Stomach (tissue), 9 donors: ENCODE measurements around the gene LMNTD2. TPM values are rescaled to one million over a fixed set of nuclear protein-coding genes. Genes with fewer than 3 reads are reported as not detected.
A peak's percentile ranks its signal among the peaks of the same experiment; 100 is the strongest.

Experiments used
- DNase-seq, 2 donors: peaks; one replicate each; pipeline versions ENCODE4 v3.0.0 to v3.0.0-alpha.2; 2013 to 2019
- H3K27ac ChIP-seq, 5 donors: fragments of 200-600 bp in 4 of 5; sonication (generic) in 4 of 5; one replicate each; pipeline ENCODE4 v1.5.1; 2013 to 2019; ENCODE audit warnings: mild to moderate bottlenecking in 1 of 5, moderate library complexity in 1 of 5
- H3K27me3 ChIP-seq, 3 donors: fragments of 200-600 bp; sonication (generic); one replicate each; pipeline ENCODE4 v1.5.1; 2017 to 2019; ENCODE audit warnings: mixed run types in 1 of 3
- H3K36me3 ChIP-seq, 4 donors: fragments of 200-600 bp; sonication (generic); 1 replicate in 3 of 4; 2 replicates in 1 of 4; pipeline ENCODE4 v1.5.1; 2016 to 2019
- H3K4me1 ChIP-seq, 4 donors: fragments of 200-600 bp; sonication (generic); one replicate each; pipeline ENCODE4 v1.5.1; 2016 to 2019
- H3K4me3 ChIP-seq, 4 donors: fragments of 200-600 bp; sonication (generic) in 3 of 4; one replicate each; pipeline ENCODE4 v1.5.1; 2016 to 2019; ENCODE audit warnings: mild to moderate bottlenecking in 1 of 4
- H3K9me3 ChIP-seq, 4 donors: fragments of 200-600 bp; sonication (generic); one replicate each; pipeline ENCODE4 v1.5.1; 2016 to 2019
- CTCF ChIP-seq, 7 experiments: fragments of 450-650 bp in 4 of 7; fragments of 200-600 bp in 3 of 7; sonication (generic) in 3 of 7; IDR thresholded peaks; one replicate each; pipeline ENCODE4 v1.5.1; 2016 to 2019; ENCODE audit warnings: antibody characterized with exemption in 7 of 7, control low read depth in 2 of 7, mild to moderate bottlenecking in 1 of 7
- EP300 ChIP-seq: sonication (generic); formaldehyde crosslinking; IDR thresholded peaks from one replicate; pipeline ENCODE4 v1.6.1; 2017; ENCODE audit warnings: antibody characterized with exemption
- POLR2A ChIP-seq, 4 donors: fragments of 450-650 bp; IDR thresholded peaks; one replicate each; pipeline ENCODE4 v1.6.1; 2016; ENCODE audit warnings: antibody characterized with exemption in 4 of 4, control low read depth in 2 of 4, mild to moderate bottlenecking in 1 of 4, moderate library complexity in 1 of 4
- POLR2AphosphoS5 ChIP-seq, 3 donors: sonication (generic); formaldehyde crosslinking; IDR thresholded peaks; one replicate each; pipeline ENCODE4 v1.6.1; 2016; ENCODE audit warnings: antibody characterized with exemption in 3 of 3
- WGBS, 5 donors: extraction: QIAGEN DNeasy Blood & Tissue Kit in 3 of 5; methylation state at CpG; one replicate each; pipeline versions ENCODE4 v1.1.5 to v1.1.7; 2013 to 2018; 5-methylcytosine and 5-hydroxymethylcytosine counted together
- intact Hi-C: fragments of 100-400 bp; cut with DNase I; formaldehyde crosslinking; loops from one replicate; pipeline ENCODE4 v1.15.1; 2023; ENCODE audit warnings: low total_unique reads
- polyA plus RNA-seq, 3 donors: library from polyadenylated mRNA; stranded (reverse); fragments of 200-250 nt; gene quantifications; one replicate each; pipeline ENCODE4 v1.2.3, GENCODE V29; 2013
- total RNA-seq, 5 donors: library from RNA; depleted of rRNA; stranded (reverse); fragments of >200 nt; gene quantifications; one replicate each; pipeline versions ENCODE4 v1.1.0 to v1.2.3, GENCODE V29; 2014 to 2016
- donor health status: healthy with polysubstance abuse.
- donor health status: Bipolar disorder and iron deficiency.
- donor health status: healthy.

The LMNTD2 gene
- total and polyA plus RNA-seq, 8 donors, result 0.55 to 92.7 (median 8.2) TPM

- 82 to 94% (median 93%) methylated on average over 6 to 11 of the region's 11 CpGs for WGBS, 5 donors
- Histone ChIP-seq H3K36me3 (peaks cover 0 to 1% (median 0%) of the 10 kb centered on the region in 4 donors), H3K4me1 (no peaks in the 10 kb centered on the region), H3K9me3 (no peaks in the 10 kb centered on the region), H3K27me3 (no peaks in the 10 kb centered on the region), H3K27ac (no peak overlapping the region), H3K4me3 (no peak overlapping the region)
- TF ChIP-seq POLR2AphosphoS5 (IDR thresholded peaks at IDR 0.05) (no peak), CTCF (IDR thresholded peaks at IDR 0.05) (no peak), EP300 (no peak), POLR2A (IDR thresholded peaks at IDR 0.05) (no peak)
- peak in 1 of 2 donors; percentile 3 for DNase-seq
- intact Hi-C loops, result no loop called here
Measured at GRCh38 chr11:545171-545570, 15.4 kb downstream of the LMNTD2 start.

- no peak overlapping the region for H3K4me3 ChIP-seq
- TF ChIP-seq CTCF (IDR thresholded peaks at IDR 0.05), result no peak
- no peak for TF ChIP-seq POLR2AphosphoS5 (IDR thresholded peaks at IDR 0.05)
- TF ChIP-seq POLR2A (IDR thresholded peaks at IDR 0.05), result no peak
- TF ChIP-seq EP300, result no peak
- 70 to 92% (median 89%) methylated on average over 4 to 5 of the region's 5 CpGs for WGBS, 5 donors
- DNase-seq, result no peak
- H3K27me3 ChIP-seq, result no peaks in the 10 kb centered on the region
- intact Hi-C loops, result no loop called here
- no peaks in the 10 kb centered on the region for H3K36me3 ChIP-seq
- H3K4me1 ChIP-seq, result no peaks in the 10 kb centered on the region
- no peaks in the 10 kb centered on the region for H3K9me3 ChIP-seq
- no peak overlapping the region for H3K27ac ChIP-seq
Measured at GRCh38 chr11:544817-545166, 15.7 kb downstream of the LMNTD2 start.

GRCh38 chr11:541433-541885 lies 19.1 kb downstream of the LMNTD2 start:
- Histone ChIP-seq H3K9me3 (no peaks in the 10 kb centered on the region), H3K27me3 (peaks cover 0 to 19% (median 0%) of the 10 kb centered on the region in 3 donors), H3K4me3 (no peak overlapping the region), H3K4me1 (peaks cover 16 to 19% (median 18%) of the 10 kb centered on the region in 4 donors), H3K27ac (no peak overlapping the region), H3K36me3 (no peaks in the 10 kb centered on the region)
- 88 to 95% (median 90%) methylated on average over 19 to 20 of the region's 20 CpGs for WGBS, 5 donors
- TF ChIP-seq POLR2AphosphoS5 (IDR thresholded peaks at IDR 0.05), result no peak
- no peak for TF ChIP-seq CTCF (IDR thresholded peaks at IDR 0.05)
- TF ChIP-seq POLR2A (IDR thresholded peaks at IDR 0.05), result no peak
- no peak for TF ChIP-seq EP300
- peak in 1 of 2 donors; percentile 13 for DNase-seq
- intact Hi-C loops, result no loop called here

GRCh38 chr11:540583-541432 lies 19.7 kb downstream of the LMNTD2 start:
- Histone ChIP-seq H3K9me3 (no peaks in the 10 kb centered on the region), H3K4me1 (peaks cover 22 to 26% (median 25%) of the 10 kb centered on the region in 4 donors), H3K27ac (no peak overlapping the region), H3K36me3 (no peaks in the 10 kb centered on the region), H3K27me3 (peaks cover 0 to 22% (median 0%) of the 10 kb centered on the region in 3 donors), H3K4me3 (no peak overlapping the region)
- TF ChIP-seq CTCF (IDR thresholded peaks at IDR 0.05) (no peak), POLR2A (IDR thresholded peaks at IDR 0.05) (no peak), POLR2AphosphoS5 (IDR thresholded peaks at IDR 0.05) (no peak), EP300 (no peak)
- WGBS, 5 donors, result 87 to 96% (median 92%) methylated on average over 15 to 23 of the region's 23 CpGs
- intact Hi-C loops, result no loop called here
- peak in 1 of 2 donors; percentile 3 for DNase-seq
